ENCODE measurements around the gene NR1D1.
A peak's percentile ranks its signal among the peaks of the same experiment; 100 is the strongest.

NR1D1 gene

DNA sequence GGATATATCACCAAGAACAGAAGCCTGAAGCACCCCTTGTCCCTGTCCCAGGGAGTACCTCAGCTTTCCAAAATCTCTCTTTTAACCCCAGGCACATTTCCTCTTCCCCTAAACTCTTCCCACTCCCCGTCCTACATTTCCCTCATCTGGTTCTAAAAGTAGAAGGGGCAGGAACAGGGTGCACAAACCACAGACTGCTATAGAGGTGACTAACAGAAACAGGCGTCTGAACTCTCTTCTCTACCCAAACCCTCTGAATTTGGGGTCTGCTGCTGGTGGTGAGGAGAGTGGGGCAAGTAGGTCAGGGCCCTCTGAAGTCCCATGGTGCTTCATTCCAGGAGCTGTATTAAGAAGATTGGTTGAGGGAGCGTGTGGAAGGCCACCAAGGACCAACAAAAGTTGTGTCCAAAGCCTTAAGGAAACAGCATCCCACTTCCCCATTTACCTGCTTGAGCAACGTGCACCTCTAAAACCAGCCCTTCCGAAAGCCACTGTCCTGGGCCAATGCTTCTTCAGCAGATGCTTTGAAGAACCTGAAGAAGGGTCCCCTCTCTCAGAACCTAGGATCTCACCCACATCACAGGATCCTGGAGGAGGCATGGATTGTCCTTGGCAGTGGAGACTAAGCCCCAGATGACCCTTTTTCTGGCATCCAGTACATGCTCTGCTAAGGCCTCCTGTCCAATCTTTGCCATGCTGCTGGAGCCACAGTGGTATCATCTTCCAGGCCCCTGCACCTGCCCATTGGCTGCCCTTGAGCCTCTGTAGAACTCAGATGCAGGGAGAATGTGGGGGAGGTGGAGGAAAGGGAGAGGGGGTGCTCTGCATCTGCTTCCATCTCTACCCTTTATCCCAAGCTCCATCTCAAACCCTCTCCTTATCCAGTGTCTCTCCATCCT is 5.7 kb upstream of the NR1D1 start:
- TF ChIP-seq GATA1 (IDR thresholded peaks at IDR 0.05; ENCODE audit: low read depth, low read length) = no peak
- TF ChIP-seq POLR2A (IDR thresholded peaks at IDR 0.05; ENCODE audit: low read length) = no peak
- DNase-seq = no peak

DNA sequence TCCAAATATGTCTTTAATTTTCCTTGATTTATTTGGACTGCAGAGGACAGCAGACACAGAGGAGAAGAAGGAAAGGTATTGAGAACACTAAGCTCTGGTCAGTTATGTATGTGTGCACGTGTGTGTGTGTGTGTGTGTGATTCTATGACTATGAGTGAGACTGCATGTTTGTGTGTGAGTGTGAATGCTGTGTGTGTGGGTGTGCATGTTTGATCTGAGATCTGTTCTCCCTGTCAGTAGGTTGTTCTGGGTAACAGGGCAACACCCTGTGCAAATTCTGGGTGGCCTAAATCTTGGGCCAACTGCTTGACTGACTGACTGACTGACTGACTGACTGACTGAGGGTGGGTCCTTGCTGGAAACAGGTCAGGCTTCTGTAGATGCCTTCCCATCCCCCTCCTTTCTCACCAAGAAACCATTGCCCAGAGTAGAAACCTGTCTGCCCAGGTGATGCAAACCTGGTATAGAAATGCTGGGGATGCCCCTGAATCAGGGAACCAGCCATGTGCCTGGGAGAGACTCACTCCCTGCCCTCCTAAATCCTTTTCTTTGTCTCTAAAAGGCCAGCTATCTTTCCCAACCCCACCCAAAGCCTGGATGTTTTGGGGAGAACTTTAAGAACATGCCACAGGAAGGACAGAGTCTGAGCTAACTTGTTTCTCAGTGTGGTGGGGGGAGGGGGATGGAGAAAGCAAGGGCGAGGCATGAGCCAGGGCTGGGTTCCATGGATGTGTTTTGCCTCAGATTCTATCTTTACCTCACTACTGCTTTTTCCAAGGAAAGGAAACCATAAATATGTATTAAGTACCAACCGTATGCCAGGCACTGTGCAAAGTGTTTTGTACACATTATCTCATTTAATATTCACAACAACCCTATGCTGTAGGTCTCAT is 4.5 kb upstream of the NR1D1 start:
- DNase-seq = no peak

DNA sequence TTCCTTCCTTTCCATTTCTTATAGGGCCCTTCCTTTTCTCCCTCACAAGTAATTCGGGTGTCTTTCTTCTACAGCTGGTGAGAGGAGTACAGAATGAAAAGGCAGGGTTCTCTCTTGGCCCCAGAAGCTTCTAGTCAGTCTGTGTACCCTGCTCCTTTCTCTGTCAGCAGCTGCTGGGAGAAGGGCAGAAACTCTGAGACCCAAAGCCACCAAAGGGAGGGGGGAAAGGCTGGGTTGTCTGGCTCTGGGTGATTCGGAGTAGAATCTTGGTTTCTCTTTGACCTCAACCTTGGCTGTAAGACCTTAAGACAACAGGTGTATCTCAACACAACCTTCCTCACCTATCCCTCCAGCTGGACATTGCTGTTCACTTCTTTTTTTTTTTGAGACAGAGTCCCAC is 3.3 kb upstream of the NR1D1 start:
- DNase-seq = no peak
- TF ChIP-seq POLR2A (IDR thresholded peaks at IDR 0.05; ENCODE audit: low read length) = no peak

More for the DNA sequence above, 4.5 kb upstream of the NR1D1 start:
- TF ChIP-seq GATA1 (IDR thresholded peaks at IDR 0.05; ENCODE audit: low read depth, low read length) (no peak), POLR2A (IDR thresholded peaks at IDR 0.05; ENCODE audit: low read length) (no peak)

DNA sequence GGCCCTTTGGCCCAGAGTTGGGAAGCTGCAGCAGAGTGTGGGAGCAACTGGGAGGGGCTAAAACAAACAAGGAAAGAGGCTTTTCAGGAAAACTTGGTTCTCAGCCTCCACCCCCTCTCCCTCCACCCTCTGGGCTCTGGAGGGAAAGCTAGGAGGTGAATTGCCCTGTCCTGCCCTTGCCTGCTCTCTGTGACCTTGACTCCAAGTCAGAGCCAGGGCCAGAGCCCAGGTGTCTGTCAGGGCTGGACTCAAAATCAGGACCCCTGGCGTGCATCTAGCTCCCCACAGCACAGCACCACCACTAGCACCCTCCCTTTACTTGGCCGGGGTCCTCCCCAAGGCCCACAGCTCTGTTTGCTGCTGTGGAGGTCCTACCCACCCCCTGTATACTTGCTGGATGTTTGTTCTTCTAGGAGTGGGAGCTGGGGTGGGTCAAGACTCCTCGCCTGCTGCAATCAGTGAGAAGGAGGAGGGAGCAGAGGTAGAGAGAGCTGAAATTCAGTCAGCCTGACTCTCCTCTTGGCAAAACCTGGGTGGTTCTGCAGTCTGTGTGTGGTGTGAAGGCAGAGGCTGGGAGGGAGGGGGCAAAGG is 2.8 kb upstream of the NR1D1 start:
- DNase-seq = no peak
- TF ChIP-seq GATA1 (IDR thresholded peaks at IDR 0.05; ENCODE audit: low read depth, low read length) (no peak), POLR2A (IDR thresholded peaks at IDR 0.05; ENCODE audit: low read length) (no peak)

DNA sequence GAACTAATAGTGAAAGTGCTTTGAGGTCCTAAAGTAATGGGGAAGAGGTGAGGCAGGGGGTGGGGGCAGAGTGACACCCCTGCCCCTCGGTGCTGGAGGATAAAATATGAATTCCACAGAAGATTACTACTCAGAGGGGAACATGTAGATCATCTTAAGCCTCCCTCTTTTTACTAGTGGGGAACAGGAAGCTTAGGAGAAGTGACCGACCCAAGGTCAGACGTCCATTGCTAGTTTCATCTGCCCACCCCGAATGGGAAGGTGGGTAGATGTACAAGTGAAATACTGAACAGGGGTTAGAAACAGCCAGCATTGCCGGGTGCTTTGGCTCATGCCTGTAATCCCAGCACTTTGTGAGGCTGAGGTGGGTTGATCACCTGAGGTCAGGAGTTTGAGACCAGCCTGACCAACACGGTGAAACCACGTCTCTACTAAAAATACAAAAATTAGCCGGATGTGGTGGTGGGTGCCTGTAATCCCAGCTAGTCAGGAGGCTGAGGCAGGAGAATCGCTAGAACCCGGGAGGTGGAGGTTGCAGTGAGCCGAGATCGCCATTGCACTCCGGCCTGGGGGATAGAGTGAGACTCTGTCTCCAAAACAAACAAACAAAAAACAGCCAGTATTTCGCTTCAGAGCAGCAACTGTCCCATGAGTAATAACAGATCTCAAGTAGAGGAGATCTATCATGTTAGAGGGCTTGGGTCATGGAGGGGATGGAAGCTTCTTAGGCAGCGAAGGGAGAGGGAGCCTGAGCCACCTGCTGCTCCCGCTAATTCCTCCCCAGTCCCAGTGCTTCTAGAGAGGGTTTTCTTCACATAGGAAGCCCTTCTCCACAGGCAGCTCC is 1.2 kb upstream of the NR1D1 start:
- TF ChIP-seq GATA1 (IDR thresholded peaks at IDR 0.05; ENCODE audit: low read depth, low read length) (no peak), POLR2A (IDR thresholded peaks at IDR 0.05; ENCODE audit: low read length) (no peak)
- DNase-seq = no peak

DNA sequence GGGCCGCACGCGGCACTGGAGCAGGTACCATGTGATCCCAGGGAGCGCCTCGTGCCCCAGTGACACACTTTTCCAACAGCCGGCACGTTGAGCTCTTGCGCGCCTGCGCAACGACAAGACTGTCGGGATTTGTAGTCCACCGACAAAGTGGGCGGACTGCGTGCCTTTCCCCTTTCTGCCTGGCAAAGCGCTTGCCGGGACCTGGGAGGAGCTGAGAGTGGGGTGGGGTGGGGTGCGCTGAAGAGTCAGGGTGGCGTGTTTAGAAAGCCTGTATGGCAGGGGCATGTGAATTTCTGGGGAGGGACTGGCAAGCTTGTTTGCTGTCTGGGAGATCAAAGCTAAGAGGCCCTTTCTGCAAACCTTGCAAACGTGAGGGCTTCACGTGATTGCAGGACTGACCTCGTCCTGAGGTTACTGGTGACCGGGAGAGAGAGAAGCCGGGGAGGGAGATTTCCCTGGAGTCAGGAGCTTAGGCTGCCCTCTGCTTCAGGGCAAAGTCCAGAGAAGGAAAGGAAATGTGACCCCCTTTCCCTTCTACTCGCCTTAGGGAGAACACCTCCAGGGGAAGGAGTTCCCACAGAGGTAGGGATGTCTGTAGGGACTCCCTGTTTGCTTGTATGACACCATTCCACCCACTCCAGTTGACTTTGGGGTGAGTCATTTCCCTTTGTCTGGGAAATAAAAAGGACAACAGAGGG is 429 bp upstream of the NR1D1 start:
- TF ChIP-seq POLR2A (IDR thresholded peaks at IDR 0.05; ENCODE audit: low read length) (peak; percentile 54), GATA1 (IDR thresholded peaks at IDR 0.05; ENCODE audit: low read depth, low read length) (no peak)
- DNase-seq = peak; percentile 94

DNA sequence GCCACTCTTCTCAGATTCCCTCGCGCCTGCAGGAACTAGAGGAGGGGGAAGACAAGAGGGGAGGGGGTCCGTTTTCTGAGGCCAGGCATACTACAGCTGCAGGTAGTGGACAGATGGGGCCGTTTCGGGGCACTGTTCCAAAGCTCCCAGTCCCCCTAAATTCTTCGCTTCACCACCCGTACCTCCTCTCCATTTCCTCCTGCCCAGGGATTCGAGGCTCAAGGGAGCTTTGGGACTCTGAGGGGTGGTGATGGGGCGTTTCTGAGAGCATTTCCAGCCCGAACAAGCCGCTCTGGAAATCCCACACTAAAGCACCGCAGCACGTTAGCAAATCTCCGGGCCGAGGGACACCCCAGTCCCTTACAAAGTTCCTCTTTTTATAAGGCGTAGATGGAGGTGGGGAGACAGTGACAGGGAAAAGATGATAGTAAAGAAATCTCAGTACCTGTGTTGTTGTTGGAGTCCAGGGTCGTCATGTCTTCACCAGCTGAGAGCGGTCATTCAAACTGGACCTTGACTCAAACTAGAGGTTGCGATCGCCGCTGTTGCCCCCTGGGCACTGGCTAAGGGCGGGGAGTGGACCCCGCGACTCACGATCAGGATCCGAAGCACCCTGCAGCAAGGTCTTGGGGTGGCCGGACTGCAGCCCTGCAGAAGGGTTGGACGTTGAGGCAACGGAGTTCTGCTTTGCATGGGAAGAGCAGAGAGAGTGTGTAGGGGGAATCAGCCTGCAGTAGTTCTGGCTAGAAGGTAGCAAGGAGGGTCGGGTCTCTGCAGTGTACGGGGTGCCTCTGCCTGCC is 570 bp downstream of the NR1D1 start:
- no peak for TF ChIP-seq POLR2A (IDR thresholded peaks at IDR 0.05; ENCODE audit: low read length)
- DNase-seq = peak in 1 of 2 experiments; percentile 54

DNA sequence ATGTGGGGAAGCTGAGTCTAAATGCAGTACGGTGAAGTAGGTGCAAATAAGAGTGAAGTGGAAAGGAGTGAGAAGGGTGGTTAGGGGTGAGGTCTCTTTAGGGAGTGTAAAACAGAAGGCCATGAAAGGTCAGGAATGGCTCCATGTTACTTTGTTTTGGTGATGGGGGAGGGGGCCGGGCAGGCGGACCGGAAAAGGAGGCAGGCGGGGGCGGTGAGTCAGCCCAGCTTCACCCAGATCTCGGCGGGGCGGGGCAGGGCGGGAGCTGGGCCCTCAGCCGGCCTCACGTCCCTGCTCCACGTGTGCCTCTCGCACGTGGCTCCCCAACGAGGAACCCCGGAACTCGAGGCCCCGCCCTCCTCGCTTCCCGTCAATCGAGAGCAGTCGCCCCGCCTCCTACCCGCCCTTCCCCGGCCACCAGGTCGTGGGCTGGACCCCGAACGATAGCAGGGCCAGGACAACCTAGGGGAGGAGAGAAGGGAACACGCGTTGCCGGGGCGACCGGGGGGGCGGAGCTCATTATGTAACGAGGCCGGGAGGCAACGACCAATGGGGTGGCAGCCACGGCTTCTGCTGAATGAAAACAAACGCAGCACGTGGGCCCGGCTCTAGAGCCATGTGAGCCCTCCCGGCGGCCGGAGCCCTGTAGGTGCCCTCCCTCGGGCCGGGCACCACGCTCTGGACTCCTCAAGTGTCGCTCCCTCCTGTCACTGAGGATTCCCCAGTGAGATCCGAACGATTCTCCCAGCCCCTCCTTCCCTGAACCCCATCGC is 1.4 kb downstream of the NR1D1 start:
- DNase-seq = peak; percentile 96 to 98
- TF ChIP-seq POLR2A (IDR thresholded peaks at IDR 0.05; ENCODE audit: low read length) (no peak), GATA1 (IDR thresholded peaks at IDR 0.05; ENCODE audit: low read depth, low read length) (no peak)

DNA sequence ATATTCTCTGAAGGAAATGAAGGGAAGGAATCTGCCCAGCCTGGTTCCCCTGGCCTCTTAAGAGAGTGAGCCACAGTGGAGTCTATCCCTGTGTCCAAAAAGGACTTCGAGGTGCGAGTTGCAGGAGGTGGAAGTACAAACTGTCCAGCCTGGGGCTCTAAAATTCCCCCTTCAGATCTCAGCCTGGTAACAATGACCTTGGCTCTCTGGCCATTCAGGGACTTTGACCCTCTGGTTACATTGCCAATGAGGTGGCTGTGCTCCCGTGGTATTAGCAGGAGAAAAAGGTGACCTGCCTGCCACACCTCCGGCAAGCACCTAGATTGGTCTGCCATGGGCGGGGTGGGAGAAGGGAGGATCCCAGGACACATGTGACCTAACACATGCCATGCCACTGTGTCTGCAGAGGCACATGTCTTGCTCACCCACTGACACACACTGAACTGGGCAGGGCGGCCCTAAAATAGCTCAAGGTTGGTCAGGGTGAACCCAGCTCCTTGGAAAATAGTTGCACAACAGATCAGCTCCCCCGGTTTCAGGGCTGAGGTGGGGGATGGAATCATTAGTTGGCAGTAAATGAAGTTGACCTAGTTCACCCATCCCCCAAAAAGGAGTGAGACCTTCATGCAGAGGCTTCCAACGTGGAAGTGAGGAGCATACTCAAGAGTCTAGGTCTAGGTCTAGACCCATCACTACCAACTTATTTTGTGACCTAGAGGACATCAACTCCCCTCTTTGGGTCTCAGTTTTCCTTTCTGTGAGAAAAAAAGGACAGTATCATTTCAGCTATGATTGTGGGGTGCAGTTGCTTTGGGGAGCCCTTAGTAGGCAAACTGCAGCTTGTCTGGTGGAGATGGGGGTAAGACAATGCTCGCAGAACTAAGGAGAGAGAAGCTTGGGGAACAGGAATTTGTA is 2.2 kb downstream of the NR1D1 start:
- DNase-seq = peak in 1 of 2 experiments; percentile 45
- TF ChIP-seq GATA1 (IDR thresholded peaks at IDR 0.05; ENCODE audit: low read depth, low read length) (no peak), POLR2A (IDR thresholded peaks at IDR 0.05; ENCODE audit: low read length) (no peak)

DNA sequence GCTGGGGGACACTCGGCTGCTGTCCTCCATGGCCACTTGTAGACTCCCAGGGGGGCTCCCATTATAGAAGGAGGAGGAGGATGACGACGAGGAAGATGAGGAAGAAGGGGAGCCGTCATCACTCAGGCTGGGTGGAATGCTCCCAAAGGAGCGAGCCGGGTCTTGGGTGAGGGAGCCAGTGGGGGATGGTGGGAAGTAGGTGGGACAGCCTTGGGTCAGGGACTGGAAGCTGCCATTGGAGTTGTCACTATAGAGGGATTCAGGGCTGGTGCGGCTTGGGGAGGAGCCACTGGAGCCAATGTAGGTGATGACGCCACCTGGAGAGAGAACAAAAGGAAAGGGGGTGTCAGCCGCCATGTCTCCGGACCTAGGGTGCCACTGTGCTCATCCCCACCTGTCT is 3.3 kb downstream of the NR1D1 start:
- no peak for TF ChIP-seq GATA1 (IDR thresholded peaks at IDR 0.05; ENCODE audit: low read depth, low read length)
- TF ChIP-seq POLR2A (IDR thresholded peaks at IDR 0.05; ENCODE audit: low read length) = no peak

More for the DNA sequence above, 3.3 kb downstream of the NR1D1 start:
- DNase-seq = no peak
